Peyer's patch (tissue), 4 donors: ENCODE data around the gene FGGY. TPM values are rescaled to one million over a fixed set of nuclear protein-coding genes. Genes with fewer than 3 reads are reported as not detected.

ENCODE experiments used
- DNase-seq, 3 donors: peaks; one replicate each; pipeline ENCODE4 v3.0.0-alpha.2; 2017 to 2019
- H3K27ac ChIP-seq, 4 donors: fragments of 200-600 bp; sonication (generic); one replicate each; pipeline ENCODE4 v1.5.1; 2016 to 2019
- H3K27me3 ChIP-seq, 2 donors: fragments of 200-600 bp; sonication (generic); one replicate each; pipeline ENCODE4 v1.5.1; 2019
- H3K36me3 ChIP-seq, 3 donors: fragments of 200-600 bp; sonication (generic); one replicate each; pipeline ENCODE4 v1.5.1; 2016 to 2019
- H3K4me1 ChIP-seq, 4 donors: fragments of 200-600 bp; sonication (generic); one replicate each; pipeline ENCODE4 v1.5.1; 2016 to 2019
- H3K4me3 ChIP-seq, 4 donors: fragments of 200-600 bp; sonication (generic); 1 replicate in 3 of 4; 2 replicates in 1 of 4; pipeline ENCODE4 v1.5.1; 2016 to 2019; ENCODE audit warnings: mild to moderate bottlenecking in 1 of 4
- H3K9me3 ChIP-seq, 4 donors: fragments of 200-600 bp; sonication (generic); one replicate each; pipeline ENCODE4 v1.5.1; 2016 to 2019; ENCODE audit warnings: mild to moderate bottlenecking in 1 of 4
- CTCF ChIP-seq, 6 experiments: fragments of 450-650 bp in 4 of 6; fragments of 200-600 bp in 2 of 6; sonication (generic) in 1 of 6; IDR thresholded peaks; one replicate each; pipeline ENCODE4 v1.5.1; 2017 to 2019; ENCODE audit warnings: antibody characterized with exemption in 6 of 6, mild to moderate bottlenecking in 3 of 6, moderate library complexity in 1 of 6
- POLR2A ChIP-seq, 2 donors: fragments of 450-650 bp; IDR thresholded peaks; one replicate each; pipeline ENCODE4 v1.5.1; 2017; ENCODE audit warnings: antibody characterized with exemption in 2 of 2, mild to moderate bottlenecking in 2 of 2, moderate library complexity in 2 of 2
- total RNA-seq, 4 donors: library from RNA; depleted of rRNA; stranded (reverse); fragments of >200 nt; gene quantifications; one replicate each; pipeline ENCODE4 v1.1.0, GENCODE V29; 2016

Gene FGGY
- total RNA-seq, 4 donors from 2014 or later, result 18.9 to 102 (median 33.6) TPM

GRCh38 chr1:59484096-59484495 is 187.2 kb downstream of the FGGY start:
- no peaks in the 10 kb centered on the region for H3K4me1 ChIP-seq
- no peak overlapping the region for H3K27ac ChIP-seq
- no peaks in the 10 kb centered on the region for H3K9me3 ChIP-seq
- H3K36me3 ChIP-seq, result no peaks in the 10 kb centered on the region
- no peaks in the 10 kb centered on the region for H3K27me3 ChIP-seq
- no peak overlapping the region for H3K4me3 ChIP-seq
- TF ChIP-seq CTCF (IDR thresholded peaks at IDR 0.05), result no peak
- TF ChIP-seq POLR2A (IDR thresholded peaks at IDR 0.05), result no peak
- no peak for DNase-seq

- DNase-seq, result no peak
- Histone ChIP-seq H3K4me1 (no peaks in the 10 kb centered on the region), H3K27me3 (no peaks in the 10 kb centered on the region), H3K4me3 (no peak overlapping the region), H3K27ac (no peak overlapping the region), H3K9me3 (no peaks in the 10 kb centered on the region), H3K36me3 (no peaks in the 10 kb centered on the region)
- no peak for TF ChIP-seq CTCF (IDR thresholded peaks at IDR 0.05)
- TF ChIP-seq POLR2A (IDR thresholded peaks at IDR 0.05), result no peak
Measured at GRCh38 chr1:59485171-59485570, 188.3 kb downstream of the FGGY start.

- DNase-seq, result no peak
Measured at GRCh38 chr1:59485949-59486348, 189.1 kb downstream of the FGGY start.

GRCh38 chr1:59486615-59487014 is 189.7 kb downstream of the FGGY start:
- H3K27ac ChIP-seq, result no peak overlapping the region

More at GRCh38 chr1:59485949-59486348, 189.1 kb downstream of the FGGY start:
- H3K4me3 ChIP-seq, result no peak overlapping the region
- H3K4me1 ChIP-seq, result no peaks in the 10 kb centered on the region
- no peaks in the 10 kb centered on the region for H3K9me3 ChIP-seq
- TF ChIP-seq POLR2A (IDR thresholded peaks at IDR 0.05) (no peak), CTCF (IDR thresholded peaks at IDR 0.05) (no peak)
- no peak overlapping the region for H3K27ac ChIP-seq
- H3K36me3 ChIP-seq, result no peaks in the 10 kb centered on the region
- no peaks in the 10 kb centered on the region for H3K27me3 ChIP-seq

GRCh38 chr1:59487335-59488031 is 190.6 kb downstream of the FGGY start:
- no peak for DNase-seq

More at GRCh38 chr1:59486615-59487014, 189.7 kb downstream of the FGGY start:
- TF ChIP-seq CTCF (IDR thresholded peaks at IDR 0.05) (no peak), POLR2A (IDR thresholded peaks at IDR 0.05) (no peak)
- Histone ChIP-seq H3K9me3 (no peaks in the 10 kb centered on the region), H3K36me3 (no peaks in the 10 kb centered on the region), H3K4me1 (no peaks in the 10 kb centered on the region), H3K4me3 (no peak overlapping the region), H3K27me3 (no peaks in the 10 kb centered on the region)
- no peak for DNase-seq

More at GRCh38 chr1:59487335-59488031, 190.6 kb downstream of the FGGY start:
- Histone ChIP-seq H3K27ac (no peak overlapping the region), H3K27me3 (no peaks in the 10 kb centered on the region), H3K36me3 (no peaks in the 10 kb centered on the region), H3K9me3 (no peaks in the 10 kb centered on the region), H3K4me3 (no peak overlapping the region), H3K4me1 (no peaks in the 10 kb centered on the region)
- no peak for TF ChIP-seq CTCF (IDR thresholded peaks at IDR 0.05)
- TF ChIP-seq POLR2A (IDR thresholded peaks at IDR 0.05), result no peak
